ENCODE measurements around the gene SAPCD2. TPM values are rescaled to one million over a fixed set of nuclear protein-coding genes. Genes with fewer than 3 reads are reported as not detected.

Gene SAPCD2
- total RNA-seq, 8 experiments from 2014 or later = 0.31 to 12.5 (median 6.4) TPM

DNA sequence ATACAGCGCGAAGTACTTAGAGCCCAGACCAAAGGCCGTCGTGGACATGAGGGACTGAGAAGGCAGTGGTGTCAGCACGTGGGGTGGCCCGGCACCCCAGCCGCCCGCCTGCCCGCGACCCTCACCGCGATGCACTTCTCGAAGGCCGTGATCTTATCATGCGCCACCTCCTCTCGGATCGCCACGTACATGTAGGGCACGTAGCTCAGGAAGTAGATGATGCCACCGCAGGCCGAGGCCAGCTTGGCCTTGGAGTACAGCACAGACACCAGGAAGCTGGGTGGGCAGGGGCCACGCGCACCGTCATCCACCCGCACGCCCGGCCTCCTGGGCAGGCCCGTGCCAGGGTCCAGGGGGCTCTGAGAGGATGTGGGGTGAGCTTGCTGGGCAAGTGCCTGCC lies 53.3 kb downstream of the SAPCD2 start:
- in situ Hi-C loops (cut with MboI; ENCODE audit: low pct_unique_long_range_greater_than_20kb in 2 of 9, low sequenced_read_pairs in 9 of 9, unreplicated experiment in 9 of 9) = no loop called here
- H3K4me1 ChIP-seq (replicated peaks in 1 of 2) = no peaks in the 10 kb centered on the region
- H3K27ac ChIP-seq = no peak overlapping the region
- ATAC-seq (replicated peaks in 6 of 8) = no peak
- WGBS, 10 experiments = 98 to 100% (median 98%) methylated on average over 3 to 12 of the region's 28 CpGs; no CpG with 5 or more reads in 7 of the 10 experiments
- H3K4me3 ChIP-seq = no peak overlapping the region

DNA sequence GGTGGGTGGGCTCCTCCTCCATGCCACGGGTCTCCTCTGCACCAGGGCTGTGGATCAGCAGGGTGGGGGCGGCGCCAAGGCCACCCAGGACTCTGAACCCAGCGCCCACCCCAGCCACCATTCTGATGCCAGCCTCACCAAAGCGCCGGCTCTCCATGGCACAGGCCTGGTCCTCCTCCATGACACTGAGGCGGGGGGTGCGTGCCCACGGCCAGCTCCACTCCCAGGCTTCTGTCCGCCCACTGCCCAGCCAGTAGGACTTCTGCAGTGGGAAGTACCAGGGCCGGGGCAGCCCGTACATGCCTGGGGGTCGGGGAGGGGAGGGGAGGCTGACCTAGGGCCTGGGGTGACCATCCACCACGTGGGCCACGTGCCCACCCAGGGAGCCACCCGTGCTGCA lies 53.9 kb downstream of the SAPCD2 start:
- Histone ChIP-seq H3K27ac (no peak overlapping the region), H3K4me3 (no peak overlapping the region), H3K4me1 (replicated peaks in 1 of 2) (no peaks in the 10 kb centered on the region)
- ATAC-seq (replicated peaks in 6 of 8) = no peak
- WGBS, 10 experiments = 93% methylated on average over 3 of the region's 16 CpGs; no CpG with 5 or more reads in 9 of the 10 experiments
- in situ Hi-C loops (cut with MboI; ENCODE audit: low pct_unique_long_range_greater_than_20kb in 2 of 9, low sequenced_read_pairs in 9 of 9, unreplicated experiment in 9 of 9) = no loop called here

- Histone ChIP-seq H3K27ac (no peak overlapping the region), H3K4me1 (replicated peaks in 1 of 2) (no peaks in the 10 kb centered on the region), H3K4me3 (no peak overlapping the region)
- 100% methylated on average over 3 of the region's 21 CpGs; no CpG with 5 or more reads in 9 of the 10 experiments for WGBS, 10 experiments
- no peak for ATAC-seq (replicated peaks in 6 of 8)
- in situ Hi-C loops (cut with MboI; ENCODE audit: low pct_unique_long_range_greater_than_20kb in 2 of 9, low sequenced_read_pairs in 9 of 9, unreplicated experiment in 9 of 9) = no loop called here
Measured at GRCh38 chr9:137015976-137016375, 54.4 kb downstream of the SAPCD2 start.

DNA sequence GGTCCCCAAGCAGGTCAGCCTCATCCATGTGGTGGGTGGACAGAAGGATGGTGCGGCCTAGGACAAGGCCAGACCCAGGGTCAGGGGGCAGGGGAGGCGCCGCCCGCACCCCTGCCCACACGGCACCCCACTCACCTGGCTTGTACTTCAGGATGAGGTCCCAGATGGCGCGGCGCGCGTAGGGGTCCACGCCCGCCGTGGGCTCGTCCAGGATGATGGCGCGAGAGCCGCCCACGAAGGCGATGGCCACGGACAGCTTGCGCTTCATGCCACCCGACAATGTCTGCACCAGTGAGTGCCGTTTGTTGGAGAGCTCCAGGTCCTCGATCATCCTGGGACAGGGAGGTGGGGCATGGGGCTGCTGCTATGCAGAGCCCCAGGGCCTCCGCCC lies 54.8 kb downstream of the SAPCD2 start:
- Histone ChIP-seq H3K27ac (no peak overlapping the region), H3K4me1 (replicated peaks in 1 of 2) (no peaks in the 10 kb centered on the region), H3K4me3 (no peak overlapping the region)
- WGBS, 10 experiments = 98% methylated on average over 8 of the region's 25 CpGs; no CpG with 5 or more reads in 9 of the 10 experiments
- in situ Hi-C loops (cut with MboI; ENCODE audit: low pct_unique_long_range_greater_than_20kb in 2 of 9, low sequenced_read_pairs in 9 of 9, unreplicated experiment in 9 of 9) = no loop called here
- no peak for ATAC-seq (replicated peaks in 6 of 8)

DNA sequence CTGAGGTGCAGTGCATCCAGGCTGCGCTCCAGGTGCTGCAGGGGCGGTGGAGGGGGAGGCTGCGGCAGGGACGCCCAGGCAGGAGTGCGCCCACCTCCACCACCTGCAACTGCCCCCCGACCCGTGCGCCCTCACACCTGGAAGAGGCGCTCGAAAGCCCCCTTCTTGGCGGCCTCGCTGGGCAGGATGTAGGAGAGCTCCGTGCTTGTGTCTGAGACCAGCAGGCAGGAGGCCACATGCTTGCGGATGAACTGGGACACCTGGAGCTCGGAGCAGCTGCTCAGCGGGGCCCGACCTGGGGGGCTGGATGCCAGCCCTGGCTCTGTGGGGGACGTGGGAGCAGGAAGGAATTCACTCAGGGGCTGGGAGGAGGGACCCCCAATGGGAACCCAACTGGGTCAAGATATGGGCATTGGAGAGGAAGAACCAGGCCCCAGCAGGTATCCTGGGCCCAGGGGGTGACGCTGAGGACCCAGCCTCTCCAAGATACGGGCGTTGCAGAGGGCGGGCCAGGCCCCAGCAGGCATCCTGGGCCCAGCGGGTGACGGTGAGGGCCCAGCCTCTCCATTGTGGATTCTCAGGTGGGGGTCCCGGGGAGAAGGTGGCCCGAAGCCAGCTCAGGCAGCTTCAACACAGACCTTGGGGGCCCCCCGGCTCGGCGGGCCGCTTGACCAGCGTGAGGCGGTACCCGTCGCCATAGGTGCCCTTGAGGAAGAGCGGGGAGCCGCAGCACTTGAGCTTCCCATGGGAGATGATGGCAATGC lies 55.4 kb downstream of the SAPCD2 start:
- Histone ChIP-seq H3K4me1 (replicated peaks in 1 of 2) (no peaks in the 10 kb centered on the region), H3K27ac (no peak overlapping the region), H3K4me3 (no peak overlapping the region)
- in situ Hi-C loops (cut with MboI; ENCODE audit: low pct_unique_long_range_greater_than_20kb in 2 of 9, low sequenced_read_pairs in 9 of 9, unreplicated experiment in 9 of 9) = no loop called here
- no peak for ATAC-seq (replicated peaks in 6 of 8)
- WGBS, 10 experiments = 82 to 95% methylated on average over 4 of the region's 36 CpGs; no CpG with 5 or more reads in 8 of the 10 experiments

- WGBS, 10 experiments = no CpG with 5 or more reads among the region's 23 CpGs
- in situ Hi-C loops (cut with MboI; ENCODE audit: low pct_unique_long_range_greater_than_20kb in 2 of 9, low sequenced_read_pairs in 9 of 9, unreplicated experiment in 9 of 9) = no loop called here
- Histone ChIP-seq H3K27ac (no peak overlapping the region), H3K4me3 (no peak overlapping the region), H3K4me1 (replicated peaks in 1 of 2) (no peaks in the 10 kb centered on the region)
- ATAC-seq (replicated peaks in 6 of 8) = peak in 1 of 8 experiments; percentile 1
Measured at GRCh38 chr9:137014166-137014565, 56.2 kb downstream of the SAPCD2 start.

- H3K4me3 ChIP-seq = no peak overlapping the region
- no peak overlapping the region for H3K27ac ChIP-seq
- 93% methylated on average over 3 of the region's 20 CpGs; no CpG with 5 or more reads in 9 of the 10 experiments for WGBS, 10 experiments
- in situ Hi-C loops (cut with MboI; ENCODE audit: low pct_unique_long_range_greater_than_20kb in 2 of 9, low sequenced_read_pairs in 9 of 9, unreplicated experiment in 9 of 9) = no loop called here
- ATAC-seq (replicated peaks in 6 of 8) = peak in 1 of 8 experiments; percentile 3
- no peaks in the 10 kb centered on the region for H3K4me1 ChIP-seq (replicated peaks in 1 of 2)
Measured at GRCh38 chr9:137013571-137013940, 56.8 kb downstream of the SAPCD2 start.

DNA sequence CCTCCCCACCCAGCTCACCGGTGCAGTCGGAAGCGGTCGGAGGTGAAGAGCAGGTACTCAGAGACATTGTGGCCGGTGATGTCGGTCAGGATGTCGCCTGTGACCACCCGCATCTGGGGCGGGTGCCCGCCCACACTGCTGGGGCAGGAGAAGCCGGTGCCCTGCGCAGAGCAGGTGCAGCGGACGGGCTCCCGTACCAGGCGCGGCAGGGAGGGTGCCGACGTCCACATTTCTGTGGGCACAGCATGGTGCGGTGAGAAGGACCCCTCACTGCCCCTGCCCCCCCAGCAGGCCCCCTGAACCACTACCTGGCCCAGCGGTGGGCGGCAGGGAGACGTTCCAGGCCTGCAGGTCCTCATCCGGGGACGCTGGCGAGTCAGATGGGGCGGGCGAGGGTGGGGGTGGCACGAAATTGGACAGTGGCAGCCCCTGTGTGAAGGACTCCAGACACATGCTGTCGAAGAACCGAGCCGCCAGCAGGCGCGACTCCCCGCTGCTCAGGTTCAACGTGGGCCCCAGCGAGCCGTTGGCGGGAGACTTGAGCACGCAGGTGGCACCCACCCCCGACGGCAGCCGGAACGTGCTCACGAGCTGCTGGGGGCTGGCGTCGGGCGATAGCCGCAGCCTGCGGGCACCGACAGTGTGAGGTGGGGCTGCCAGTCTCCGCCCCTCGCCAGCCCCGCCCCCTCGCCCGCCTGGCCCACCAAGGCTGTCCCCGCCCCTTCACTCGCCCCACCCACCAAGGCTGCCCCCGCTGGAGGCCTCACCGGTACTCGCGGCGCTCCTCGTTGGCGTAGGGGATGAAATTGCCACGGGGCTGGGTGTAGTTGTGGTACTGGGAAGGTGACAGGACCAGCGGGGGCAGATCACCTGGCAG lies 57.4 kb downstream of the SAPCD2 start:
- WGBS, 10 experiments = 93% methylated on average over 3 of the region's 67 CpGs; no CpG with 5 or more reads in 9 of the 10 experiments
- peak in 2 of 8 experiments; percentile 30 to 34 for ATAC-seq (replicated peaks in 6 of 8)
- in situ Hi-C loops (cut with MboI; ENCODE audit: low pct_unique_long_range_greater_than_20kb in 2 of 9, low sequenced_read_pairs in 9 of 9, unreplicated experiment in 9 of 9) = no loop called here
- Histone ChIP-seq H3K4me1 (replicated peaks in 1 of 2) (no peaks in the 10 kb centered on the region), H3K27ac (no peak overlapping the region), H3K4me3 (no peak overlapping the region)

Other genes with a start within 250 kb of the SAPCD2 start
- 1 to 10 TPM; 1.2 to 5.5 (median 2.6) TPM for gene AJM1, start 228.1 kb downstream of the SAPCD2 start, total RNA-seq
- 100 to 1,000 TPM; 134 to 366 (median 259) TPM for gene PHPT1, start 221.1 kb downstream of the SAPCD2 start, total RNA-seq
- 10 to 100 TPM in 1 of 8 experiments, 1 to 10 TPM in 7; 1.5 to 10.3 (median 4.7) TPM for gene MAMDC4, start 218.2 kb downstream of the SAPCD2 start, total RNA-seq
- 100 to 1,000 TPM; 506 to 905 (median 719) TPM for gene EDF1, start 204.2 kb downstream of the SAPCD2 start, total RNA-seq
- gene TRAF2, start 184.0 kb downstream of the SAPCD2 start, total RNA-seq = 10 to 100 TPM in 4 of 8 experiments, 1 to 10 TPM in 4; 6.8 to 18.4 (median 10.0) TPM
- gene FBXW5, start 125.8 kb downstream of the SAPCD2 start, total RNA-seq = 100 to 1,000 TPM in 1 of 8 experiments, 10 to 100 TPM in 7; 34.1 to 115 (median 45.3) TPM
- gene C8G, start 125.3 kb downstream of the SAPCD2 start, total RNA-seq = 1 to 10 TPM in 5 of 8 experiments, under 1 TPM in 1, not detected in 2; 0.71 to 2.7 (median 1.4) TPM
- gene LCN12, start 118.3 kb downstream of the SAPCD2 start, total RNA-seq = 1 to 10 TPM in 5 of 8 experiments, under 1 TPM in 3; 0.38 to 4.3 (median 1.2) TPM
- gene PTGDS, start 93.1 kb downstream of the SAPCD2 start, total RNA-seq = 100 to 1,000 TPM in 2 of 8 experiments, 10 to 100 TPM in 2, 1 to 10 TPM in 4; 1.2 to 273 (median 12.3) TPM
- gene LCNL1, start 87.6 kb downstream of the SAPCD2 start, total RNA-seq = 1 to 10 TPM in 1 of 8 experiments, under 1 TPM in 7; 0.11 to 1.3 (median 0.73) TPM
- gene PAXX, start 78.1 kb downstream of the SAPCD2 start, total RNA-seq = 10 to 100 TPM; 23.4 to 38.4 (median 27.5) TPM
- gene CLIC3, start 74.0 kb downstream of the SAPCD2 start, total RNA-seq = 1 to 10 TPM in 1 of 8 experiments, under 1 TPM in 3, not detected in 4; 0.29 to 8.3 (median 0.47) TPM
- gene ABCA2, start 42.3 kb downstream of the SAPCD2 start, total RNA-seq = 10 to 100 TPM in 7 of 8 experiments, 1 to 10 TPM in 1; 8.1 to 27.9 (median 18.0) TPM
- gene FUT7, start 38.5 kb downstream of the SAPCD2 start, total RNA-seq = 1 to 10 TPM in 1 of 8 experiments, under 1 TPM in 6, not detected in 1; 0.08 to 1.0 (median 0.25) TPM
- 10 to 100 TPM; 19.0 to 61.7 (median 30.5) TPM for gene NPDC1, start 24.4 kb downstream of the SAPCD2 start, total RNA-seq
- 1 to 10 TPM in 1 of 8 experiments, under 1 TPM in 7; 0.13 to 1.3 (median 0.34) TPM for gene ENTPD2, start 16.5 kb downstream of the SAPCD2 start, total RNA-seq
- gene UAP1L1, start 7.0 kb upstream of the SAPCD2 start, total RNA-seq = 1 to 10 TPM in 6 of 8 experiments, under 1 TPM in 2; 0.63 to 8.9 (median 4.5) TPM
- 10 to 100 TPM; 28.6 to 89.3 (median 50.3) TPM for gene MAN1B1, start 16.4 kb upstream of the SAPCD2 start, total RNA-seq
- 100 to 1,000 TPM in 3 of 8 experiments, 10 to 100 TPM in 5; 14.2 to 233 (median 56.1) TPM for gene DPP7, start 44.2 kb upstream of the SAPCD2 start, total RNA-seq
- 1 to 10 TPM in 4 of 8 experiments, under 1 TPM in 4; 0.20 to 6.0 (median 1.2) TPM for gene GRIN1, start 68.6 kb upstream of the SAPCD2 start, total RNA-seq
- gene LRRC26, start 99.5 kb upstream of the SAPCD2 start, total RNA-seq = under 1 TPM in 3 of 8 experiments, not detected in 5; 0.17 to 1.00 (median 0.43) TPM
- not detected for gene TMEM210, start 101.5 kb upstream of the SAPCD2 start, total RNA-seq
- gene ANAPC2, start 118.0 kb upstream of the SAPCD2 start, total RNA-seq = 10 to 100 TPM; 11.9 to 43.3 (median 20.0) TPM
- gene SSNA1, start 118.1 kb upstream of the SAPCD2 start, total RNA-seq = 10 to 100 TPM; 28.2 to 50.7 (median 44.5) TPM
- 10 to 100 TPM in 4 of 8 experiments, 1 to 10 TPM in 4; 5.9 to 79.6 (median 10.6) TPM for gene TPRN, start 130.2 kb upstream of the SAPCD2 start, total RNA-seq
- 10 to 100 TPM; 20.0 to 31.7 (median 26.4) TPM for gene TMEM203, start 135.1 kb upstream of the SAPCD2 start, total RNA-seq
- 10 to 100 TPM in 2 of 8 experiments, 1 to 10 TPM in 6; 5.1 to 25.3 (median 8.6) TPM for gene NDOR1, start 135.1 kb upstream of the SAPCD2 start, total RNA-seq
- 1 to 10 TPM in 7 of 8 experiments, under 1 TPM in 1; 0.41 to 7.0 (median 3.0) TPM for gene RNF208, start 151.7 kb upstream of the SAPCD2 start, total RNA-seq
- gene CYSRT1, start 154.6 kb upstream of the SAPCD2 start, total RNA-seq = 1 to 10 TPM; 1.2 to 4.7 (median 1.3) TPM
- 1 to 10 TPM in 1 of 8 experiments, under 1 TPM in 7; 0.23 to 1.1 (median 0.46) TPM for gene RNF224, start 156.9 kb upstream of the SAPCD2 start, total RNA-seq
- under 1 TPM in 6 of 8 experiments, not detected in 2; 0.11 to 0.49 (median 0.20) TPM for gene SLC34A3, start 160.3 kb upstream of the SAPCD2 start, total RNA-seq
- 100 to 1,000 TPM in 5 of 8 experiments, 10 to 100 TPM in 3; 57.6 to 372 (median 151) TPM for gene TUBB4B, start 170.7 kb upstream of the SAPCD2 start, total RNA-seq
- 1 to 10 TPM in 3 of 8 experiments, under 1 TPM in 2, not detected in 3; 0.42 to 1.4 (median 1.3) TPM for gene STPG3, start 180.7 kb upstream of the SAPCD2 start, total RNA-seq
- 10 to 100 TPM; 22.8 to 38.4 (median 34.5) TPM for gene NELFB, start 184.8 kb upstream of the SAPCD2 start, total RNA-seq
- gene TOR4A, start 207.2 kb upstream of the SAPCD2 start, total RNA-seq = 10 to 100 TPM in 2 of 8 experiments, 1 to 10 TPM in 1, under 1 TPM in 5; 0.11 to 14.2 (median 0.71) TPM
- gene NRARP, start 231.7 kb upstream of the SAPCD2 start, total RNA-seq = 10 to 100 TPM in 1 of 8 experiments, 1 to 10 TPM in 5, under 1 TPM in 1, not detected in 1; 1.00 to 20.5 (median 3.4) TPM